Measurements from ENCODE around the gene TMEM185B.

TMEM185B gene

DNA sequence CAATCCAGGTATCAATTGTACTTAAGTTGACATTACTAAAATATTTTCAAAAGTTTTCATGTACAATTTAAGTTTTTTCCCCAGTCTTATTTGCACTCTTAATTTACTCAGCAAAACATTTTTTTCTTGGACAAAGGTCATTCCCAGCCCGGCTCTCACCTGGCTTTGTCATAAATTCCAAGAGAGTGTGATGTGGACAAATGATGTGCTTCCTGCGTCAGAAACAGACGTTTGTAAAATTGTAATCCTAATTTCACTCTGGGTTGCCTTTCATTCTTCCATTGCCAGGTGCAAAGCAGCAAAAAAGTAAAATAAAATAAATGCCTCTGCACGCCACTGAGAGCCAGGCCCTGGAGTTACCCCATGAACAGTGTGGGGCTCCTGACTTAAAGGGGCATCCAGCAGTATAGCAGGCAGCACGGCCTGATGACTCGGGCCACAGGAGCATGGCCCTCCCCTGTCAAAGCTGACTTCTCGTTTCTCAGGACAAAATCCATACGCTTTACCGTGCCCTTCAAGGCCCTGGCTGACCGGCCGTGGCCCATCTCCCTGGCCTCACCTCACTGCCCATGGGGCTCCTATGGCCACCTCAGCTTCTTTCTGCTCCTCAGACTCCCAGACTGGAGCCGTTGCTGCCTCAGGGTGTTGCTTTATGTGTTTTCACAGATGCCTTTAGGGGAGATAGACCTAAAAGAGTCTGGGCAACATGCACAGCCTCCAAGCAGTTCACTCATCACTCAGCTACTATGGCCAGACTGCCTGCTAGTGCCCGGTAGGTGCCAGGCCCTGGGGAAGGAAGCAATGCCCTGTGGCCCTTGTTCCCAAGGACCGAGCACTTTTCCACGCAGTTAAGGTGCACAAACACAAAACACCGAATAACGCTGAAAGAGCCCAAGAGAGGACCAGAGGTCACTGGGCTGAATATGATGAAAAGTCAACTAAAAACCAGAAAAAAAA is 7.6 kb upstream of the TMEM185B start:
- no peak for DNase-seq

DNA sequence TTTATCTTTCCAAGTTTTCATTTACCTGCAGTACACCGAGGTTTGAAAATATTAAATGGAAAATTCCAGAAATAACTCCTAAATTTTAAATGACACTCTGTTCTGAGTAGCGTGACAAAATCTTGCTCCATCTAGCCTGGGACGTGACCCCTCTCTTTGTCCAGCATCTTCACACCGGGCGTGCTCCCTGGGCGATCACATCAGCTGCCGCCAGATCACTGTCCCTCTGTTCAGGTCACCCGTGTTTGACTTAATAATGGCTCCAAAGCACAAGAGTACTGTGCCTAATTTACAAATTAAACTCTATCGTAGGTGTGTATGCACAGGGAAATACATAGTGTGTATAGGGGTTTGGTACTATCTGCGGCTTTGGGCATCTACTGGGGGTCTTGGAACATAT is 6.1 kb upstream of the TMEM185B start:
- DNase-seq, result no peak

DNA sequence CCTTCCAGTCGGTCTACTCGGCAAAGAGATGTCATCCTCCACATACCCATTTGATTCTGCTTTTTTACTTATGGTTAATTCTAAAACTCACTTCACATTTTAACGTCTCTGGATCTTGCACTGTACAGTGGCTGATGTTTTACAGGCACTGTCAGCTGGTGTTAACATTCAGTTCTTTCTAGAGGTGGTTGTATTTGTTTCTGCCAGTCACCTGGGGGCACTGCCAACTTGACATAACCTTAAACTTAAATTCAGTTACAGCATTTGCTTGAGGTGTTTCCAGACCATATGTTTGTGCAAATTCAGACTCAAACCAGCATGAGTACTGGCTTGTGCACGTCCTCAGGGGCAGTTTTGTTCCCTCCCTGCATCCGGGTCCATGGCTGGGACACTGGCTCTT is 5.3 kb upstream of the TMEM185B start:
- no peak for DNase-seq

DNA sequence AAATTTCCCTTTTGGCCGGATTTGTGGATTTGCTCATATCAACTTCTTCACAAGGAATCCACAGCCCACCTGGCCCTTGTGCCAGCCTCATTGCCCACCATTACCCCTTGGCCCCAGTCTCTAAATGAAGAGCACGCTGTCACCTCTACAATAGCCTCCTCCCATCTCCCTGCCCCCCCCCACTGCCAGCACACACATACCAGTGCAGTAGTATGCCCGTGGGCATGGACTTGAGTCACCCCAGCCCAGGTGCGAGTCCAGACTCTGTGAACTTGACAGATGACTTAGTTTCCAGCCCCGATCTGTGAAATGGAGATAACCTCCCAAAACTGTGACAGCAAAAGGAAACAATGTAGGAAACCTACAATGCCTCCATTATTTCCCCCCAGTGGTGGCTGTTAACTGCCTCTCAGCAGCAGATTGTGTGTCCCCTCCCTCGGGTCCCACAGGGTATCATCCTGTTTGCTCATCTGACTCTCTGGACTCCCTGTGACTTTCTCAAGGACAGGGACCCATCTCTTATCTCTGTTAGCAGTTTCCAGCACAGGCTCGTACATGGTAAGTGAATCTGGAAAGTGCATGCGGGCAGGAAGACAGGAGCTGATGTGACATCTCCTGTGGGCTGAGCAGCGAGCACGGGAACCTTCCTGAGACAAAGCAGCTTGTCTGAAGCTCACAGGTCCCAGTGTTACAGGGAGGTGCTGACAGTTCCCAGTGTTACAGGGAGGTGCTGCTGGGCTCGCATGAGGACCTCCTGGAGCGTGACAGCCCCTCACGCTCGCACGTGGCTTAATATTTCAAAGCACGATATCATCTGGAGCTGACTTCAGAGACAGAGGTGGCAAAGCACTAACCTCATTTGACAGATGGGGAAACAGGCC is 4.2 kb upstream of the TMEM185B start:
- no peak for DNase-seq

DNA sequence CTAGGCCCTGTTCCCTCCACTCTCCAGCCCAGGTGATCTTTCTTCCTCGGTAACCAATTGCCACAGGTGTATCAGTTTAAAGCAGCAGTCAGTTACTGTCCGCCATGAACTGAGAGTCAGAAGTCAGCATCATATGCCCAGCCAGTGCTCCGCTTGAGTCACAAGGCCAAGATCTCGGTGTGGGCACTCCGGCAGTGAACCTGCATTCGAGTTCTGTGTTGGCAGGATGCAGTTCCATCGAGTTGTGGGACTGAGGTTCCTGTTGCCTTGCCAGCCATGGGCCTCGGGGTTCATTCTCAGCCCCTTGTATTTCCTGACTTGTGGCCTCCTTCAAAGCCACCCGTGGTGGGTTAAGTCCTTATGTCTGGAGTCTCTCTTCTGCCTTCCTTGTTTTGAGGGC is 3.1 kb upstream of the TMEM185B start:
- DNase-seq, result no peak

DNA sequence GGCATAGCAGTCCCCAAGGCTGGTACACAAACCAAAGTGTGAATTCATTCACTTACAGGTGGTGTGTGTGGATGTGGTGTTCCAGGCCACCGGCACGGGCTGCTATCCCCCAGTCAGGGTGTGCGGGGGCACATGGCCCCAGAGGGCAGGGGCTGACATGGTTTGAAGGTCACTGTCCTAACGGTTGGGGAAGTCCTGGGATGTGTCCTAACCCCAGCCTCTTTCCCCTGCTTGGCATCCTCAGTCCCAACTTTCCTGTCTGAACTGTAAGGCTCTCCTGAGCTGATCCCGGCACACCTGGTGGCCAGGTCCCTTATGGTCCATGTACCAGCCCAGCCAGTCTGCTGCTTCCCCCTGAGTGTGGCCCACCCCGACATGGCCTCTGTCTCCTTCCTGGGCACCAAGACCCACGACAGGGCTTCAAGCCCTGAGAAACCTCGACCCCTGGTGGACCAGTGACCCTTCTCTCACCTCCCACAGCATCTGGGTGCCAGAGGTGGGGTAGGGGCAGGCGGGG is 2.4 kb upstream of the TMEM185B start:
- no peak for DNase-seq

DNA sequence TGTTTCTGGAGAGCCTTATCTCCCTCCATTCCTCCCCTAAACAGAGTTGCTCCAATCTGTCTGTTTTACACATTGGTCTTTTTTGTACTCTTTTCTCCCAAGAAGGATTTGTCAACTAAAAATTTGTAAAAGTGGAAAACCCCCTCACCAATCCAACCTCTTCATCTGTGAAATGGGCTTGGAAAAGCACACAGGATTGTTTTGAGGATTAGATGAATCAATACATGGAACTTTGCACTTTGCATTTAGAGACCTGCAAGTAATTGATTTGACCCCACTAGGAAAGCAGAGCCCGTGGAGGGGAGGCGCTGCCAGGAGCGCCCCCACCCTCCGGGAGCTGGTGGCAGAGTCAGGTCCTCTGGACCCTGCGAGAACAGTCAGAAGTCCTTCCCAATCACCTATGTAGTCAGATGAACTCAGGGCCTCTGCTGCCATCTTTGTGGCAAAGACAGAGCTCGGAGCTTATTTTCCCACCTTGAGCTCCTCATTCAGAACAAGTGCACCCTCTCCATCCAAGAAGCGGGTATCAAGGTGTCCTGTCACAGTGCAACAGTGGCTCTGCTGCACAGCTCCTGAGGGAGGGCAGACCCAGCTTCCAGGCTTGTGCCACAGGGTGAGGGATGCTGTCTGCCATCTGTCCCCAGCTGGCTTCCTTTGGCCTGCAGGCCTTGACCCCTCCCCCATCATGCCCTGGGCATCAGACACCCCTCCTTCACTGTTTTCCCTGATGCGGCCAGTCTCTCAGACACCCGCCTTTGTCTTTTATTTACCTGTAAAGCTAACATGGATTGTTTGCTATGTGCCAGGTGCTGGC is 1.7 kb upstream of the TMEM185B start:
- no peak for DNase-seq

DNA sequence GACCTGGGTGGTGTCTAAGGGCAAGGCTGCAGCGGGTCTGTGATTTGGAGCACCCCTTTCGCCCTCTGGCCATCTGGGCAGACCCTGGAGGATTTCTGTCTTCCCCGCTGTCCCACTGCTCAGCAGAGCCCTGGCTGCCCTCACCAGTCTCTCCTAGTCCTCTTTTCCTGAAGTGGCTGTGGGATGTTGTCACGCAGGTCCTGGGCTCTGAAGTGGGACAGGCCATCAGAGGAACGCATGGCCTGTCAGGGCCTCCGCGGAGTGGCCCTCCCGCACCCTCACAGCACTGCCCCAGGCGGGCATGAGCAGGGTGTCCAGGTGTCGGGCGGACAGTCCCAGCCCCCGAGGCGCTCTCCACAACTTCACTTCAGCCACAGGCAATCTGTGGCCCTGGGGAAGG is 1.1 kb upstream of the TMEM185B start:
- DNase-seq, result no peak

DNA sequence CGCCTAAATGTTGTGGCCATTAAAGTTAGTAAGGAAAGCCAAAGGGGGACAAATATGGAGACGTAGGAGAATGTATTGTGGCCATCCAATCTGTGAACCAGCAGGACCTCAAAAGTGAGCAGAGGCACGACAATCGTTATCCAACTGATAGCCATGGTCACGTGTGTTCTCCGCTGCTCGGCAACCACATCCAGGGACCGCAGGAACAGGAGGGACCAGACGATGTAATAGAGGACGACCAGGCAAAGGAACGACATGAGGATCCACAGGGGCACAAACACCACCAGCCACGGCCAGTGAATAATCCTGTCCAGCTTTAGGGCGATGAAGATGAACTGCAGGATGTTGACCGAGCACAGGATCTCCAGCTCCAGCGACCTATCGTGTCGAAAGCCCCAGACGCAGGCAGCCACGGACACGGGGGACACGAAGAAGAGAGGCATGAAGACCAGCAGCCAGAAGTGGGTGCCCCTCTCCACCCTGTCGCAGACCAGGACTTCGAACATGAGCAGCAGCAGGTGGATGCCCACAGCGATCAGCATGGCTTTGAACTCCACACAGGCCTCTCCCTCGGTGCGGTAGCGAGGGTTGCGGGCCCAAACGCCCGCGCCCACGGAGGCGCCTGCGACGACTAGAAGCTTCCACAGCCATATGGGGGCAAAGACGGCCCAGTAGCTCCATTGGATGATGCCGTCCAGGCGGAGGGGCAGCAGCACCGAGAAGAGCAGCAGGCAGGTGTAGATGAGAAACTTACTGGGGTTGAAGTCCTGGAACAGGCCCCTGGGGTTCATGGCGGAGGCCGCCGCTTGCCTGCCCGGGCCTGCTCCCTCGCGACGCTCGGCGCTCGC is 790 bp downstream of the TMEM185B start:
- no peak for DNase-seq

DNA sequence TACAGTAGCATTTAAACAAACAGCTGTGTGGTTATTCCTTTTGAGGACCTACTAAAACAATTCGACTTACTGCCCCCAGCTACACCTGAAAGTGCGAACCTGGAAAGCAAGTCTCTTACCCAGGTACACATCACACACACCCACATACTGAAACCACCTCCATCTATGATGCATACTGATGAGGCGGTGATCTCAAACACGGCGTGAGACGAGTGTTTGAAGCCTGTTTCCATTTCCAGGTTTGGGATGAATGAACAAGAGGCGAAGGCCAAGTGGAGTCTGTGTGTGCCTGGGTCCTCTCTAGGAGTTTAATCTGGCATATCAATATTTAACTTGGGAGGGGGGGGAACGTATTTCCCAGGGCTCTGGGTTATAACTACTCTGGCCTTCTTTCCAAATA is 1.6 kb downstream of the TMEM185B start:
- no peak for DNase-seq

DNA sequence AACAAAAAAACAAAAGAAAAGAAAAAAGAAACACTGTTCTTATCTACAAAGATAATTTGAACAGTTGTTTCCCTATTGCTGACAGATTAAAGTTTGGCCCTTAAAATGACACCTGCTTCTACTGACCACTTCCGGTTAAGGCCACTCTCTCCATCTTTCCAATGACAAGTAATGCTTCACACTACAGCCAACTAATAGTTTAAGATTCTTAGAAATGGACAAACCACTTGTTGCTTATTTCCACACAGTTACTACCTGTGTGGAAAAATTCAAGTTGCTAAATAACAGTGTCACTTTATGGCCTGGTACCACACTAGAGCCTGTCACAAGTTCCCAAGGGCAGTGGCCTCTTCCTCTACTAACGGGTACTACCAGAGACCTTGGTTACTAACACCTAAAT is 2.4 kb downstream of the TMEM185B start:
- DNase-seq, result no peak

DNA sequence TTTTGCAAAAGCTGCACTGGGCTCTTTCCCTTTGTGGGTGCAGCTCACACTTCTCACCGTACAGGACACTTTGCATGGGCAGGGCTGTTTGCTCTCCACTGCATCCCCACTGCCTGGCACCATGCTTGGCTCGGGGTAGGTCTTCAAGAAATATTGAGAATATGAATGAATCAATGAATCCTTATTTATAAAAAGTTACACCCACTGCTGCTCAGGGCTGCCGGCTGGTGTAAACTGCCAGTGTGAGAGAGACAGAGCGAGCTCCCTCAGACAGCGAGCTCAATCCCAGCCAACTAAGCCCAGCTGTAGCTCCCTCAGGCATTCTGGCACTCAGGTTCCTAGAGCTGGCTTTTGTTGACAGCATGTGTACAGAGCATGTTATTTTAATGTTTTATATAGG is 3.4 kb downstream of the TMEM185B start:
- no peak for DNase-seq

DNA sequence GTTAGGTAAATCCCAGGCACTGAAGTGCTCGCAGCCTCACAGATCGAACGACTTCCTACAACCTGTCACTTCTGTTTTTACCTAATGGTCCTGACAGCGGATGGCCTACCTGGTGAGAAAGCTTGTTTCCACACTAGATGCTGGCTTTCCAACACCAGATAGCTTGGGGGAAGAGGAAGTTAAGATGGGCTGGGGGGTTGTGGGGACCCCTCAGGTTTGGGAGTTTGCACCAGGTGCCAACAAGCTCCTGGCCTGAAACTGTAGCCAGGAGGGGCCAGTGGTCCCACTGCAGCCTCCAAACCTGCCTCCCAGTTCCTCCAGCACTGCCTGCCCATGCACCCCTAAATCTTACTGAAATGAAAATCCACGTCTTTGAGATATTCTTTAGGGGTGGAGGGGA is 3.9 kb downstream of the TMEM185B start:
- no peak for DNase-seq

DNA sequence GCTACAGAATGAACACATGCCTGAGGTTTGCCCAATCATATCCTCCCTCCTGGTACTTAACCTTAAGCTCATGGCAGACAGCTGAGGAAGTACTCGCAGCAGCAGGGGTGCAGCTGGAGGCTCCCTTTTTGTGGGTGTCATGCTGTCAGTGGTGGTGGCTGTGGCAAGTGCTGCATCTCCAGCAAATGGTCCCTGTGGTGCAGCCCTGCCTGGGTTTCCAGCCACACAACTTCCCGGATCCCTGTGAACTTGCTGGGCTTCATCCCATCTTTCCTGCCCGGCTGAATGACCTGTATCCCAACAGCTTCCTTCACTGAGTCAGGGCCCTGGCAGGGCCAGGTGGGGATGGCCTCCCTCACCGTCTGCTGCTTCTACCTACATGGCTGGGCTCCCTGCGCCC is 5.0 kb downstream of the TMEM185B start:
- DNase-seq, result no peak

DNA sequence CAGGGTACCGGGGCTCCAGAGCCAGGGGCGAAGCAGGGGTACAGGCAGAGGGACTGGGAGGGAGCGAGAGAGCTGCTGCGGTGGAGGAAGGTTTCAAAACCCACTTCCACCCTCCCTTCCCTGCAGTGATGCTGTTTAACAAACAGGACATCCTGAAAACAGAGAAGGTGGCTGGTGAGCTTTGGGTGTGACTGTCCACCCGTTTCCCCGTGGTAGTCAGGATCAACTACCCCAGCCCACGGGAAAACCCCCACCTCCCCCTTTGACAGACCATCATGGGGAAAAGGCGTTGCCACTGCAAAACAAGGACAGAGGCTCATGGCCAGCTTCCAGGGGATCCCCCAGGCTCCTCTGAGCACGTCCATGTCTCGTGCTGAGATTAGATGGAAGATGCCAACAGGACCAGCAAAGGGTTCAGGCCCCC is 12.9 kb downstream of the TMEM185B start:
- no peak for DNase-seq

DNA sequence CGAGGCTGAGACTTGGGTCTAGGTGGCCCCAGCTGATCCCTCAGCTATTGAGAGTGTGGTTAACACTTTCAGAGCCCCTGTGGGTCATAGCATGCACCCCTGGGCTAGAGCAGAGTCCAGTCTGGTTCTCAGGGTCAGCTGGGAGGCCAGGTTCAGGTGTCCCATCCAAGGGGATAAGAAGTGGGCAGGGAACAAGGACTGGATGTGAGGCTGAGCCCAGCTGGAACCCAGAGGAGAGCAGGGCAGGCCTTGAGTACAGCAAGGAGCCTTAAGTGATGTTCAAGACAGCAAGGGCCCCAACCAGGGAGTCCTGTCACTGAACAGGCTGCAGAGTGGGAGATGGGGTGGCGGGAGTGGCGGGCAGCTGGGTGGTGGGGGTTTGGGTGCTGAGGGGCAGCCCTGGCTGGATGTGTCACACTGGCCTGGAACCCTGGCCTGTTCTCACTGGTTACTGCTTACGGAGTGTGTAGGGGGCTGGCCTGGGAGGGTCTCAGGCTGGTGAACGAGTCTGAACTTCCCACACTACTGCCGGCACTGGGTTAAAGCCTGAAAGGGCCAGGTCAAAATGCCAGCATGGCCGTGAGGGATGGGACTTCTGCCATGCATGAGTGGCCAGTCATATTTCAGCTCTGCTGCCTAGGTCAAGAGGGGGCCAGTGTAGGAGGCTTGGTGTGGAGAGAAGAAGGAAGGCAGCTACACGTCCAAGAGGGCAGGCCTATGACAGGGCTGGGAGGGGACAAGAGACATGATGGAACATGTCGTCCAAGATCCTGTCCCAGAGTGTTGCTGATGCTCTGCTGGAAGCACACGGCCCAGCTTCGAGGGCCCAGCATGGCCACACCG is 13.6 kb downstream of the TMEM185B start:
- no peak for DNase-seq

DNA sequence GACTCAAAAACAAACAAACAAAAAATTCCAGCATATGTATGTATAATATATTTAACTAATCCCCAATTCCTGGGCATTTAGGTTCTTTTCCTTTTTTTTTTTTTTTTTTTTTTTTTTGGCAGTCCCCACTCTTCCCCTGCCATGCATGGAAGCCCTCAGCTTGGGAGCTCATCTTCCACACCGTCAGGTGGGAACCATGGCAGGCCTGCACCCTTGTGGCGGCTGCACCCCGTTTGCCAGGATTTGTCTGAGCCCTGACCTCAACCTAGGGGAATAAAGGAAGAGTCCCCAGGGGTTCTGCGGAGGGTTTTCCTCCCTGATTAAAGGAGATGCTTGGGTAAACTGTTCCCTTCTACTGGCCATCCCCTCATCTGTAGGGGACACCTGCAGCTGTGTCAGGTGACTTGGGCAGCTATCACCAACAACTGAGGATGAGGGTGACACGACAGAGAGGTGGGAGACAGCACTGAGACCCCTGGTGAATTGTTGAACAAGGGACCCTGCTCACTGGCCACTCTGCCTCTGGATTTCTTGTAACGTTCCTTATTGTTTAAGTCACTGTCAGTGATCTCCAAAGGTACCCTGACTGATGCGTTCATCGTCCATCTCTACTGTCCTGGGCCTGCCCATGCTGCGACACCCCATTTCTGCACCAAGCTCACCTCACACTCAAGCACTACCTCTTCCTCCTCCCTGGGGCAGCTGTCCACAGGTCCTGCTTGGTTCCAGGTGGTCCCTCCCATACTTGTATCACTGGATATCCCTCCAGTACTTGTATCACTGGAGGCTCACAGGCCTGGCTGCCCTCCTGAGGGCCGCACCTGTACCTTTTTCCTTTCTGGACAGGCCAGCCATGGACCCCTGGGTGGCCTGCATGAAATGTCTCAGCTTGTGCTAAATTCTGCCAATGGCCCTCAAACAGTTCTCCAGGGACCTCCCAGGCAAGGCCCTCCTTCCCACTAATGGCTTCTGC is 14.5 kb downstream of the TMEM185B start:
- DNase-seq, result no peak

DNA sequence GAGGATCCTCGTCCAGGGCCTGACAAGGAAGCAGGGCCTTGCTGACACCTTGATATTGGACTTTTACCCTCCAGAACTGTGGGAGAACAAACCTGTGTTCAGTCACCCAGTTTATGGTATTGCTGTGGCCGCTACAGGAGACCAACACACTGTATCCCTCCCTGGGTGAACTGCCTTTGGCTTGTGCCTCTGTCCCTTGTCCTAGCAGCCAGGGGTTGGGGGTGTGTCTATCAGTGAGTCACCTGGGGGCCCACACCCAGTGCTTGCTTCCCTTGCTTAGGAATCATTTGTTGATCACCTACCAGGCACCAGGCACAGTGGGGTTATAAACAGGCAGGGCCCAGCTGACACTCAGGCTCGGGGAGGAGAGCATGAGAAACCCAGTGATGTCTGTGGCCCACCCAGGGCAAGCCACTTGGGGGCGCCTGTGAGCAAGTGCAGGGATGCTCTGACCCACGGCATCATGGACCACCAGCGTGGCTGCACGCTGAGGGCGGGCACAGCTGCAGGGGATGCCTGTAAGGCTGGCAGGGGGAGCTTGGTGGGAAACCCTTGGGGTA is 17.1 kb downstream of the TMEM185B start:
- DNase-seq, result no peak
